H9 (cell line): ENCODE results near the gene PRRX1. TPM values are rescaled to one million over a fixed set of nuclear protein-coding genes. Genes with fewer than 3 reads are reported as not detected.

ENCODE experiments used
- DNase-seq: peaks from one replicate; pipeline ENCODE4 v3.0.0-alpha.2; 2017
- H2AFZ ChIP-seq: one replicate; pipeline ENCODE4 v1.6.1; 2013; ENCODE audit warnings: mild to moderate bottlenecking, low read length, control low read depth, moderate library complexity
- H2AK5ac ChIP-seq: 2 replicates; pipeline ENCODE4 v1.6.1; 2013; ENCODE audit warnings: low read length, control low read depth, mixed read lengths; ENCODE audit not compliant: insufficient read length
- H2BK120ac ChIP-seq: one replicate; pipeline ENCODE4 v1.6.1; 2013; ENCODE audit warnings: low read depth, mild to moderate bottlenecking, low read length, control low read depth, inconsistent platforms; ENCODE audit not compliant: poor library complexity, severe bottlenecking
- H2BK12ac ChIP-seq: 2 replicates; pipeline ENCODE4 v1.6.1; 2013; ENCODE audit warnings: low read length, control low read depth, mixed read lengths, low read depth; ENCODE audit not compliant: insufficient read length
- H2BK15ac ChIP-seq: 2 replicates; pipeline ENCODE4 v1.6.1; 2013; ENCODE audit warnings: low read depth, low read length, control low read depth
- H2BK20ac ChIP-seq: one replicate; pipeline ENCODE4 v1.6.1; 2013; ENCODE audit warnings: low read depth, mild to moderate bottlenecking, low read length, control low read depth, inconsistent platforms; ENCODE audit not compliant: poor library complexity, severe bottlenecking
- H2BK5ac ChIP-seq: 2 replicates; pipeline ENCODE4 v1.6.1; 2013; ENCODE audit warnings: low read length, control low read depth, mixed read lengths; ENCODE audit not compliant: insufficient read length
- H3K14ac ChIP-seq: 2 replicates; pipeline ENCODE4 v1.6.1; 2013; ENCODE audit warnings: low read length, control low read depth; ENCODE audit not compliant: insufficient read depth
- H3K18ac ChIP-seq: 2 replicates; pipeline ENCODE4 v1.6.1; 2013; ENCODE audit warnings: low read depth, mild to moderate bottlenecking, mixed read lengths, low read length, control low read depth; ENCODE audit not compliant: insufficient read length
- H3K23ac ChIP-seq: 2 replicates; pipeline ENCODE4 v1.6.1; 2013; ENCODE audit warnings: low read length, control low read depth, mixed read lengths, low read depth; ENCODE audit not compliant: insufficient read length
- H3K23me2 ChIP-seq: 2 replicates; pipeline ENCODE4 v1.6.1; 2013; ENCODE audit warnings: low read depth, mild to moderate bottlenecking, mixed read lengths, low read length, control low read depth; ENCODE audit not compliant: insufficient read length, poor library complexity, severe bottlenecking
- H3K27ac ChIP-seq: 2 replicates; pipeline ENCODE4 v1.5.1; 2013; ENCODE audit warnings: low read length, control low read depth, mixed read lengths, low read depth; ENCODE audit not compliant: insufficient read length
- H3K27me3 ChIP-seq: 2 replicates; pipeline ENCODE4 v1.6.1; 2013; ENCODE audit warnings: low read length, control low read depth, inconsistent platforms; ENCODE audit not compliant: insufficient read depth
- H3K4ac ChIP-seq: 2 replicates; pipeline ENCODE4 v1.6.1; 2013; ENCODE audit warnings: low read depth, mild to moderate bottlenecking, control low read depth, inconsistent platforms, low read length, moderate library complexity
- H3K4me1 ChIP-seq: 2 replicates; pipeline ENCODE4 v1.6.1; 2013; ENCODE audit warnings: low read length, control low read depth, inconsistent platforms; ENCODE audit not compliant: insufficient read depth
- H3K4me2 ChIP-seq: 2 replicates; pipeline ENCODE4 v1.6.1; 2013; ENCODE audit warnings: low read length, control low read depth, mixed read lengths; ENCODE audit not compliant: insufficient read length, insufficient read depth
- H3K56ac ChIP-seq: 2 replicates; pipeline ENCODE4 v1.6.1; 2013; ENCODE audit warnings: low read depth, mild to moderate bottlenecking, mixed read lengths, low read length, control low read depth; ENCODE audit not compliant: insufficient read length
- H3K79me1 ChIP-seq: 2 replicates; pipeline ENCODE4 v1.6.1; 2013; ENCODE audit warnings: low read depth, mild to moderate bottlenecking, moderate library complexity, low read length, control low read depth, inconsistent platforms; ENCODE audit not compliant: insufficient read depth, poor library complexity, severe bottlenecking
- H3K79me2 ChIP-seq: 2 replicates; pipeline ENCODE4 v1.6.1; 2013; ENCODE audit warnings: low read length, control low read depth, inconsistent platforms; ENCODE audit not compliant: insufficient read depth
- H3K9ac ChIP-seq: 2 replicates; pipeline ENCODE4 v1.6.1; 2013; ENCODE audit warnings: low read length, control low read depth, mixed read lengths; ENCODE audit not compliant: insufficient read length; ENCODE audit errors: extremely low read depth
- H3K9me3 ChIP-seq: one replicate; pipeline ENCODE4 v1.6.1; 2013; ENCODE audit warnings: low read depth, low read length, inconsistent platforms; ENCODE audit not compliant: control insufficient read depth
- H3T11ph ChIP-seq: one replicate; pipeline ENCODE4 v1.6.1; 2013; ENCODE audit warnings: mild to moderate bottlenecking, low read length, control low read depth, inconsistent platforms
- H4K20me1 ChIP-seq: one replicate; pipeline ENCODE4 v1.6.1; 2013; ENCODE audit not compliant: control insufficient read depth, insufficient read length, insufficient read depth
- H4K5ac ChIP-seq: 2 replicates; pipeline ENCODE4 v1.6.1; 2013; ENCODE audit warnings: low read depth, mild to moderate bottlenecking, mixed read lengths, low read length, control low read depth; ENCODE audit not compliant: insufficient read length
- H4K8ac ChIP-seq: replicated peaks from 2 replicates; pipeline ENCODE4 v1.6.1; 2013; ENCODE audit warnings: low read length, control low read depth, mixed read lengths, low read depth; ENCODE audit not compliant: insufficient read length
- H4K91ac ChIP-seq: 2 replicates; pipeline ENCODE4 v1.6.1; 2013; ENCODE audit warnings: low read depth, mild to moderate bottlenecking, moderate library complexity, mixed read lengths, low read length, control low read depth; ENCODE audit not compliant: insufficient read length
- H3K27ac Mint-ChIP-seq, 3 experiments: 2 replicates in 2 of 3; 3 replicates in 1 of 3; pipeline ENCODE4 v1.8.0; 2020 to 2021; ENCODE audit warnings: mixed read lengths in 3 of 3, mild to moderate bottlenecking in 1 of 3, moderate library complexity in 1 of 3
- H3K27me3 Mint-ChIP-seq: 2 replicates; pipeline ENCODE4 v1.8.0; 2021; ENCODE audit warnings: low read depth, mild to moderate bottlenecking, moderate library complexity, mixed read lengths
- H3K36me3 Mint-ChIP-seq, 3 experiments: 2 replicates in 2 of 3; 3 replicates in 1 of 3; pipeline ENCODE4 v1.8.0; 2020 to 2021; ENCODE audit warnings: low read depth in 3 of 3, mixed read lengths in 3 of 3; ENCODE audit not compliant: insufficient read depth in 1 of 3
- H3K4me1 Mint-ChIP-seq, 2 experiments: 2 replicates each; pipeline ENCODE4 v1.8.0; 2020; ENCODE audit warnings: mixed read lengths in 2 of 2
- H3K4me3 Mint-ChIP-seq, 2 experiments: 2 replicates in 1 of 2; 3 replicates in 1 of 2; pipeline ENCODE4 v1.8.0; 2020 to 2021; ENCODE audit warnings: mild to moderate bottlenecking in 2 of 2, mixed read lengths in 2 of 2, moderate library complexity in 1 of 2
- H3K9me3 Mint-ChIP-seq, 2 experiments: 2 replicates in 1 of 2; 3 replicates in 1 of 2; pipeline ENCODE4 v1.8.0; 2020; ENCODE audit warnings: mild to moderate bottlenecking in 2 of 2, mixed read lengths in 2 of 2, moderate library complexity in 1 of 2
- total RNA-seq: library from RNA; stranded (reverse); gene quantifications from 2 replicates; pipeline ENCODE4 v1.2.1, GENCODE V29; 2021
- TF ChIP-seq, protein P1 (sequence below): fragments of 200-600 bp; sonication (generic); conservative IDR thresholded peaks from 3 replicates; pipeline ENCODE4 v1.8.0; 2021; ENCODE audit warnings: antibody characterized with exemption, mild to moderate bottlenecking

PRRX1 gene
- total RNA-seq, 1 experiment from 2014 or later: not detected

- no peak overlapping the region for H3K4me2 ChIP-seq
Measured at GRCh38 chr1:170676628-170677027, 12.7 kb downstream of the PRRX1 start.

More at GRCh38 chr1:170676628-170677027, 12.7 kb downstream of the PRRX1 start:
- Histone ChIP-seq H3K4me1 (no peaks in the 10 kb centered on the region), H3K27ac (no peak overlapping the region), H4K20me1 (no peaks in the 10 kb centered on the region), H3K14ac (no peak overlapping the region), H2BK5ac (no peak overlapping the region), H3K4ac (no peak overlapping the region), H3K23me2 (no peaks in the 10 kb centered on the region), H4K91ac (no peak overlapping the region), H4K8ac (no peak overlapping the region), H3K56ac (no peak overlapping the region), H2BK20ac (no peak overlapping the region), H2BK120ac (no peak overlapping the region), H3T11ph (no peak overlapping the region), H3K9ac (no peak overlapping the region), H3K79me2 (no peaks in the 10 kb centered on the region), H3K27me3 (no peaks in the 10 kb centered on the region; the same call in 1 of the 2 replicates), H3K18ac (no peak overlapping the region), H3K9me3 (no peaks in the 10 kb centered on the region), H3K79me1 (no peaks in the 10 kb centered on the region), H3K23ac (no peak overlapping the region), H2AK5ac (no peak overlapping the region), H4K5ac (no peak overlapping the region), H2AFZ (no peak overlapping the region), H2BK12ac (no peak overlapping the region), H2BK15ac (no peak overlapping the region)
- Mint-ChIP-seq H3K9me3 (no peaks in the 10 kb centered on the region; a peak in 1 of 5 replicates), H3K27ac (no peak overlapping the region), H3K4me3 (no peak overlapping the region), H3K27me3 (peaks cover 37% of the 10 kb centered on the region), H3K4me1 (peaks cover 1 to 3% of the 10 kb centered on the region in 2 experiments; a peak in 1 of 4 replicates), H3K36me3 (no peaks in the 10 kb centered on the region)
- TF ChIP-seq, protein P1, sequence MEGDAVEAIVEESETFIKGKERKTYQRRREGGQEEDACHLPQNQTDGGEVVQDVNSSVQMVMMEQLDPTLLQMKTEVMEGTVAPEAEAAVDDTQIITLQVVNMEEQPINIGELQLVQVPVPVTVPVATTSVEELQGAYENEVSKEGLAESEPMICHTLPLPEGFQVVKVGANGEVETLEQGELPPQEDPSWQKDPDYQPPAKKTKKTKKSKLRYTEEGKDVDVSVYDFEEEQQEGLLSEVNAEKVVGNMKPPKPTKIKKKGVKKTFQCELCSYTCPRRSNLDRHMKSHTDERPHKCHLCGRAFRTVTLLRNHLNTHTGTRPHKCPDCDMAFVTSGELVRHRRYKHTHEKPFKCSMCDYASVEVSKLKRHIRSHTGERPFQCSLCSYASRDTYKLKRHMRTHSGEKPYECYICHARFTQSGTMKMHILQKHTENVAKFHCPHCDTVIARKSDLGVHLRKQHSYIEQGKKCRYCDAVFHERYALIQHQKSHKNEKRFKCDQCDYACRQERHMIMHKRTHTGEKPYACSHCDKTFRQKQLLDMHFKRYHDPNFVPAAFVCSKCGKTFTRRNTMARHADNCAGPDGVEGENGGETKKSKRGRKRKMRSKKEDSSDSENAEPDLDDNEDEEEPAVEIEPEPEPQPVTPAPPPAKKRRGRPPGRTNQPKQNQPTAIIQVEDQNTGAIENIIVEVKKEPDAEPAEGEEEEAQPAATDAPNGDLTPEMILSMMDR: no peak
- no peak for DNase-seq
